ENCODE measurements around the gene PDIA4.
"Not testable (repeated sequence)": the region's sequence is repeated elsewhere in the genome, so short reads cannot be mapped to it uniquely, and the experiment has no call there.

PDIA4 gene

DNA sequence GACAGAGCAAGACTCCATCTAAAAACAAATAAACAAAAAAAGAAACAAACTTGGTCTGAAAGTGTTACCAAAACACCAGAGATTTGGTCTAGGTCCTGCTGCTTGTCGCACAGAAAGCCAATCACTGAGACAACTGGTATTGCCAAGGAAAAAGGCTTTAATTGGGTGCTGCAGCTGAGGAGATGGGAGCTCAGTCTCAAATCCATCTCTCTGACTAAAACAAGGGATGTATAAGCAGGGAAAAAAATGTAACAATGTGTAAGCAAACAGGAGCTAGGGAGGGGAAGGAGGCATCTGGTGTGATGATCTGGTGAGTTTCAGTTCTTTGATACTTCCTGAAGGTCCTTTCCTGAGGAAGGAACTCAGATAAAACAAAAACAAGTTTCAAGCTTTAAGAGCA lies 8.4 kb upstream of the PDIA4 start:
- DNase-seq, result no peak

DNA sequence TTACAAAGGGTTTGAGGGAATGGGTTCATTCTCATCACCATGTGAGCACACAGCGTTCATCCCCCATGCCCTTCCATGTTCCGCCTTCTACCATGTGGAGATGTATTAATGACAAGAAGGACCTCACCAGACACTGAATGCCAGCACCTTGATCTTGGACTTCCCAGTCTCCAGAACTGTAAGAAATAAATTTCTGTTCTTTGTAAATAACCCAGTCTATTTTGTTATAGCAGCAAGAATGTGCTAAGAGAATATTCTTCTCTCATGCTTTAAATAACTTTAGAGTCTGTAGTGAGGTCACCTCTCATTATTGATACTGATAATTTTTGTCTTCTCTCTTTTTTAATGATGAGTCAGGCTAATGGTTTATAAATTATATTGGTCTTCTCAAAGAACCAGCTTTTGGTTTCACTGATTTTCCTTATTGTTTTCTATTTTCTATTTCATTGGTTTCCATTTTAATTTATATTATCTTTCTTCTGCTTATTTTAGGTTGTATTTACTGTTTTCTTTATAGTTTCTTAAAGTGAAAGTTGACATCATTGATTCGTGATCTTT lies 3.1 kb upstream of the PDIA4 start:
- DNase-seq, result no peak

DNA sequence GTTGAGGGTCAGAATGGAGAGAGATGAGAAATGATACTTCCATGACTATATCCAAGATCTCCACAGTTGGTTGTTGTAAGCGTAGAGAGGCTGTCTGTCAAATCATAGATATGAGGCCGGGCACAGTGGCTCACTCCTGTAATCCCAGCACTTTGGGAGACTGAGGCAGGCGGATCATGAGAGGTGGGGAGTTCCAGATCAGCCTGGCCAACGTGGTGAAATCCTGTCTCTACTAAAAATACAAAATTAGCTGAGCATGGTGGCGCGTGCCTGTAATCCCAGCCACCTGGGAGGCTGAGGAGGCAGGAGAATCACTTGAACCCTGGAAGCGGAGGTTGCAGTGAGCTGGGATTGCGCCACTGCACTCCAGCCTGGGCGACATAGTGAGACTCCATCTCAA lies 2.1 kb upstream of the PDIA4 start:
- not testable (repeated sequence) for DNase-seq

DNA sequence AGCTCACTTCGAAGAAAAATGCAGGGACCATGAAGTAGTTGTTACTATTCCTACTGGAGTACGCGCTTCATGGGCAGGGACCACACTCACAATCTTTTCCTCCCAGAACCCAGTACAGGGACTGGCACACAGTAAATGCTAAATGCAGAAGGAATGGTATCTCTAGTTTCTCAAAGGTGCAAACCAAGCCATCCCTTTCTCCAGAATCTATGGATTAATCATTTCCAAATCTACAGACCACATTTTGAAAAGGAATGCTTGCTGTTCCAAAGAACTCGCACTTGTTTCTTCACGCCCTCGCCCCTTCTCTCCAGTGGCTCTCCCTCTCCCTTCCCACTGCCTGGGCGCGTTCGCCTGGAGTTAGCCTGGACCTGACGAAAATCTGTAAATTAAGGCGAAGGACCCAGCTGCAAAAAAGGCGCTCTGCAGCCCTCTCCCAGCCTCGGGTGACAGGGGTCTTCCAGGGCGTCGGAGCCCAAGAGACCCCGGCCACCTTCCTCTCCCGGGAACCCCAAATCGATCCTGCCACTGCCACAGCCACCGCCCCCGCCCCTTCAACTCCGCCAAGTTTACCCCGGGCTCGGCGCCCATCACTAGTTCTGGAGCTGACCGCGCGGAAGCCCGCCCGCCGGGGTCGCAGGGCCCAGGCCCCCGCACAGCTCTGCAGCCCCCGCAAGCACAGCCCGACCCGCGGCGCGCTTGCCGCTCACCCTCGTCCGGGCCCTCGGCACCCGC lies 527 bp downstream of the PDIA4 start:
- DNase-seq, result peak; percentile 9

DNA sequence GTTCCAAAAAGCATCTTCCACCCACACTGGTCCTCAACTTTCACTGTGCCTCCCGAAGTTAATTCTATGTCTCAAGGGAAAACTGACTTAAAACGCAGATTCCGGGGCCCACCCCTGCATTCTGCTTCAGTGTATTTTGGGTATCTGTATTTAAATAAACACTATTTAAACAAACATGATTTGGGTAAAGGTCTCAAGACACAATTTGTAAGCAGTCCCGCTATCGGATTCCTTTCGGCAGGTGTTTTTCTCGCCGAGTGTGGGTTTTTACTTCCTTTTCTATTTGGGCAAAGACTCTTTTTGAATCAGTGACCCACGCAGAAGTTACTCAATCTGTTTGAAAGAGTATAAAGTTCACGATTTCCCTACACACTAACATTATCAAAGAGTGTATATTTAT lies 1.2 kb downstream of the PDIA4 start:
- no peak for DNase-seq

DNA sequence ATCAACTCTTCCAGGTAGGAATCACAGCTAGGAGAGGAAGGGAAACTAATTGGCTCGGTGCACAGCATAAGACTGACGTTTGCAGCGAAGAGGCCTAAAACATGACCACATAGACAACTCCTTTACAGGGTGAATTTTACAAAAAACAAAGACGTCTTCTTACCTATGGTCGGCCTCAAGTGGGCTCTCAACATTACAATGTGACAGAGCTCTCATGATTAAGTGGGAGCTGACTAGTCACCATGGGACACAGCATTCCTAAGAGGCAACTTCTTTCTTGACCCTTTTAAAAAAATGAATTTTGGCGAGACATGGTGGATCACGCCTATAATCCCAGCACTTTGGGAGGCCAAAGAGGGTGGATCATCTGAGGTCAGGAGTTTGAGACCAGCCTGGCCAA lies 4.6 kb downstream of the PDIA4 start:
- no peak for DNase-seq

DNA sequence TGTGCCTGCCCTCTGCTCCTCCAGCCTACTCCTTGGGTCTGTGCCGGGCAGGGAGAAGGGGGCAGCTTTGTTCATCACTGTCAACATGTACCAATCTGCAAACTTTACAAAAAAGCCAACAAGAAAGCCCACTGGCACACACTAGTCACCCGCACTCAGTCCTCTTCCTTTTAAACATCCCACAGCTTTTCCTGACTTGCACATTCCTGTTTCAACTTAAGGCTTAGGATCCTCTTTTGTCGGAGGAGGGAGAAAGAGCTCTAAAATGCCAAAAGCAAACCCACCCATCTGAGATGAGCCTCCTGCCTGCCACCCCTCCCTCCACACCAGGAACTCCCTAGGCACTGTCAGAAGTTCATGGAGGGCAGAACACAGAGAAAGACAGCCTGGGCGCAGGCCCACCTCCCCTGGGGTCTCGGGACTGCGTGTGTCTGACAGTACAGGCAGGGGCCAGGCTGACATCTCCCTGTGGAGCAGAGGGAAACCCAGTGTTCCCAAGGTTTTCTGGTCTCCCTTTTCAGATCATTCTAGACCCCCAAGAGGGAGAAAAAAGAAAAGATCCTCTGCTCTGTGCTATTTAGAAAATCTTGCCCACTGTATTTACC lies 5.4 kb downstream of the PDIA4 start:
- no peak for DNase-seq

DNA sequence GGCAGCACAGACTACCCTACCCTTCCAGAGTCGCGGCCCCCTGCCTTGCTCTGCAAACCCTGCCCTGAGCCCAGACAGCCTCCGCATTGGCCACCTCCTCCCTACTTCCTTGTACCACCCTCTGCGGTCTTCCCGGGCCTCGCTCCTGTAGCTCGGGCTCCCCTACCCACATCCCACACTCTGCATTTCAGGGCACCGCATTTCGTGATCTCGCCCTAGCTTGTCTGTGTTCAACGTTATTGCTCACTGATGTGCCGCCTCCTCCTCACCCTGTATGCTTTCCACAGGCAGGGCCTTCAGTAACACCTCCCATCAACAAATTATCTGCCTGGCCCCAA lies 6.6 kb downstream of the PDIA4 start:
- DNase-seq, result no peak

DNA sequence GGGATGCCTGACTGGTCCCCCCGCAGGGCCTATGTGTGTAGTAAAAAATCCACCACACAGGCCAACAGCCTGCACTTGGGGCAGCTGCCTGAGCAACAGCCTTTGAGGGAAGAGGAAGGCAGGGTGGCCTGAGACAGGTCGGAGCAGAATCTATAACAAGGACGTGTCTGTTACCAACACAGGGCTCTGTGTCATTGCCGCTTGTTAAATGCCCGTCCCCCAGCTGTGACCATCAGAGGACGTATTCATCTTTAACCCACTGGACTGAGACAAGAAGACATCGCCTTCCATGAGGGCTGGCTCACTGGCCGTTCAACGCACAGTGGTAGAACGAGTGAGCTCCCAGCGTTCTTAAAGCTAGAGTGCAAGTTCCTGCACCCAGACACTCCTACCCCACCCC lies 7.8 kb downstream of the PDIA4 start:
- DNase-seq, result no peak

DNA sequence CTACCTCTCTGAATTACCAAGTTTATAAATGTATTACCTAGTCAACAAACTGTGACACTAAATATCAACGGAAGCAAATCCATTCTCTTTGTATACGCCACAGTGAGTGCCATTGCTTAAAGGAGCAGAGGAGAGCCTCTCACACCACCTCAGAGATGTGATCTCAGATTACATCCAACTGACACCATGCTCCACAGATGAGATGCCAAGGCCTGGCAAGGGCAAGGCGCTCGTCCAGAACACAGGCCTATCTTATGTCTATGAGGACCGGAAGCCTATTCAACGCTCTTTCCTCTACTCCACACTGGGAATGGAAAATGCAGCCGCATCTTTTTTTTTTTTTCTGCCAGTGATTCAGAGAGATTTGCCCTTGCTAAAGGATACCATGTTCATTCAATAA lies 11.4 kb downstream of the PDIA4 start:
- no peak for DNase-seq

DNA sequence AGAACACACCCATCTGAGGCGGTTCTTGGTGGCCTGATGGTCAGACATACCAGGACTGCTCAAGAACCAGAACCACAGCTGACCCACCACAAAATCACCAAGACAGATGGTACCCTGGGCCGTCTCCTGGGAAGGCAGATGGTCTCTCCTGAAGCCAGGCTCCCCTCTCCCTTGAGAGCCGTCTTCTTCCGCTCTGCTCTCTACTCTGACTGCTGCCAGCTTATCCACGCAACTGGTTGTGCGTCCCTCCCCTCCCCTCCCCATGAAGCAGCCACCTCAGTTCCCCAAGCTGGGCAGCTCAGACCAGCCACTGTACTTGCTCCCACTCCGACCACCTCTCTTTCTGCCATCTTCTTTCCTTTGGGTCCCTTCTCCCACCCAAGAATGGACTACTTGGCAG lies 14.0 kb downstream of the PDIA4 start:
- no peak for DNase-seq

DNA sequence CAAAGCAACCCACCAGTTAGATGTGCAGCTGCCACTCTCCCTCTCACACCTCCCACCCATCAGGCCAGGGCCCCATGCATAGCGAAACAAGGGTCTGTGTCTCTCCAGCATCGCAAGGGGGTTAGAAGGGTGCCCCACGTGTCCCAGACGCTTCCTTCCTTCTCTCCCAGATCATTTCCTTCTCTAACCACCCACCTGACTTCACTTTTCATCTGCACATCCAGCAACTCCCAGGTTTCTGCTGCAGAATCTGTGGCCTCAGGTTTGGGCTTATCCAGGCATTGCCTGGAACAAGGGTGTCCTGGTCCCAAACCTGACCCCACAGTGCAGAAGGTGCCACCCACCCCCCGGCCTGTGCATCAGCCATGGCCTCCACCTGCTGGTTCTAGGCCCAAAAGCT lies 14.4 kb downstream of the PDIA4 start:
- no peak for DNase-seq

DNA sequence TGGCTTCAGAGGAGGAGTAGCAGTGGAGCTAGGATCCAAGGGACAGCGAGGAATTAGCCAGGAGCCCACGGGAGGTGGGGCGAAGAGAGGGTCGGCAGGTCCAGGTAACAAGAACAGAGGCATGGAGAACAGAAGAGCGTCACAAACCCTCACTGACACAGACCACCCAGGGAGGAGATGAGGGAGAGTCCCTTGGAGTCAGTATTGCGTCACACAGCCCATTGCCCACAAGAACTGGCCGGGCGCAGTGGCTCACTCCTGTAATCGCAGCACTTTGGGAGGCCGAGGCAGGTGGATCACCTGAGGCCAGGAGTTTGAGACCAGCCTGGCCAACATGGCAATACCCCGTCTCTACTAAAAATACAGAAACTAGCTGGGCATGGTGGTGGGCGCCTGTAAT lies 15.6 kb downstream of the PDIA4 start:
- not testable (repeated sequence) for DNase-seq

DNA sequence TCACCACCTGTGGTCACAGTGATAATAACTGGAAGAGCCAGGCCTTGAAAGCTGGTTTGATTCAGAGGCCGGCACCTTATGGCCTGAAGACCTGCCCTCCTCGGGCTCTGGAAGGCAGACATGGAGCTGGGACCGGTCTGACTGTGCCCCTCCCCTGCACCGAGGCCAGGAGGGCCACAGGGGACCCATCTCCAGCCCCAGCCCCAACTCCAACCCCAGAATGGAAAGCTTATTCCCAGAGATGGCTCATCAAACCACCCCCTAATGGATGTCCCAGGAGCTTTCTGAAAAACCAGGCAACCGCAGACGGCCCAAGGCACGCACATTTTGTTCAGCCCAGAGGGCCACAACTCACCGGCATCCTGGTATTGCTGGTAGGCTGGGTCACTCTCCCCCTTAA lies 16.8 kb downstream of the PDIA4 start:
- no peak for DNase-seq

DNA sequence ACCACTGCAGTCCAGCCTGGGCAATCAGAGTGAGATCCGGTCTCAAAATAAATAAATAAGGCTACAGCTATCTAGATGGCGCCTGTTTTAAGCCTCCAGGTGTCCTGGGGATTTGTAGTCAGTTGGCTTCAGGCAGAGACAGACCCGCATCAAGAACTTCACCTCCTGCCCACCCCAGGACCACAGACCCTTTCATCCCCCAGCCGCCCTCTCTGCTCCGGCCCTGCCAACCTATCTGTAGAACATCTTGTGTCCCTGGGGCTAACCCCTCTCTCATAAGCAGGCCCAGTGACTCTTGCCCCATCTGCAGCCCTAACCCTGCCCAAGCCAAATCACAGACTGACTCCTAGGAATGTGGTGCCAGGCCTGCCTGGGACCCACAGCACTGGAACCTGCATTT lies 17.9 kb downstream of the PDIA4 start:
- DNase-seq, result no peak

DNA sequence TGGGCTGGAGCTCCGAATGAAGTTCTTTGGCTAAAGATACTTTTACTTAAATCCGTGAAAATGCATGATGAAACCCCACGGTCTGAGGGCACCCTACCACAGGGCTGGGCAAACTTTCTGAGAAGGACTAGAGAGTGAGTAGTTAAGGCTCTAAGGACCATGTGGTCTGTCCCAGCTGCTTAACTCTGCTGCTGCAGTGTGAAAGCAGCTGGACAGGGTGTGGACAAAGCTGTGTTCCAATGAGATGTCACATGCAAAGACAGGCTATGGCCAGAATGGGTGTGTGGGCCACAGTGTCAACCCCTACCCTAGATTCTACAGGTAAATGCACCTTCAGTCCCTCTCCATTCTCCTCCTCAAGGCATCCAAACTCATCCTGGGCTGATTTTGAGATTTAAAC lies 18.8 kb downstream of the PDIA4 start:
- no peak for DNase-seq

DNA sequence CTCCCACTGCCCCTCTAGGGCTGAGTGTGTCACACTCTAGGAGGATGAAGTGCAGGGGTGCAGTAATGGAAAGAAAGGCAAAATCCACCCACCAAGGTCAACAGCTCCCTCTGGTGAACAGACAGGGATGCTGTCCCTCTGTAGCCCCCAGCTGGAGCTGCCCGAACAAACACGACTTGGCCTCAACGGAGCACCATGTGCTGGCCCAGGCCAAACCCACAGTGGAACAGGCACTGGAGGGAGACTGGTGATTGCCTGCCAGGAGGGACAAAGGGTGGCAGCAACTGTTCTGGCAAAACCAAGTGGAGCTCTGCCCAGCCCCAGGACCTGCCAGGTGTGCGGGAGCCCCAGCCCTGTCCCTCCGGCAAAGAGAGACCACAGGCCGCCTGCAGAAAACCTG lies 20.7 kb downstream of the PDIA4 start:
- DNase-seq, result no peak

DNA sequence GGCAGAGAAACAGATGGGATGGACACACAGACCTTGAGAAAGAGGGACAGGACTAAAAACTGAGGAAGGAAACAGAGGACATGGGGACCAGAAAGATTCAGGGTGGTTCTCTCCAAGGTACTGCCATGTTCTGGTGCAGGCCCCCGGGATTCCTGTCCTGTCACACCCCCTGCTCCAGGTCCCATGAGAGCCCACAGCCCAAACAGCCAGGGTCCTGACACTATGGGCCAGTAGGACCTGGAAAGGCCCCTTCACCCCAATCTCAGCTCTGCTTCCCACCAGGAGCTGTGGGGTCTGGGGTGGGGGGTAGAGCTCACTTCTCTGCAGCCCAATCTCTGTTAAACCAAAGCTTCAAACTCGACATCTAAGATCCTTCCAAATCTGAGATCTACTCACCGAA lies 21.2 kb downstream of the PDIA4 start:
- no peak for DNase-seq

DNA sequence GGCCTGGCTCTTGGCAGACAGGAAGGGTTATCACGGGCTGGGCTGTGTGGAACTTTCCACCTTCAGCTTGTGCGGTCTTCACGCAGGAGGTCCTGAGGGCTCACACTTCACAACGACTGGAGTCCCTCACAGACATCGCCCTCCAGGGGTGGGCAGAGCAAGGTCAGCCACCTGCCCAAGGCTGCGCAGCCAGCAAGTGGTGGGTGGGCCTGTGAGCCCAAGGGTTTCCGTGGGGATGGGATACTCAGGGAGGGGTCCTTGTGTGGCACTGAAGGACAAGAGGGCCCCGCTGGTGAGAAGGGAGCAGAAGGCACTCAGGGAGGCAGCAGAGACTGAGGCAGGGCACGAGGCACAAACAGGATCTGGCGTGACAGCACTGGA lies 22.0 kb downstream of the PDIA4 start:
- DNase-seq, result no peak

DNA sequence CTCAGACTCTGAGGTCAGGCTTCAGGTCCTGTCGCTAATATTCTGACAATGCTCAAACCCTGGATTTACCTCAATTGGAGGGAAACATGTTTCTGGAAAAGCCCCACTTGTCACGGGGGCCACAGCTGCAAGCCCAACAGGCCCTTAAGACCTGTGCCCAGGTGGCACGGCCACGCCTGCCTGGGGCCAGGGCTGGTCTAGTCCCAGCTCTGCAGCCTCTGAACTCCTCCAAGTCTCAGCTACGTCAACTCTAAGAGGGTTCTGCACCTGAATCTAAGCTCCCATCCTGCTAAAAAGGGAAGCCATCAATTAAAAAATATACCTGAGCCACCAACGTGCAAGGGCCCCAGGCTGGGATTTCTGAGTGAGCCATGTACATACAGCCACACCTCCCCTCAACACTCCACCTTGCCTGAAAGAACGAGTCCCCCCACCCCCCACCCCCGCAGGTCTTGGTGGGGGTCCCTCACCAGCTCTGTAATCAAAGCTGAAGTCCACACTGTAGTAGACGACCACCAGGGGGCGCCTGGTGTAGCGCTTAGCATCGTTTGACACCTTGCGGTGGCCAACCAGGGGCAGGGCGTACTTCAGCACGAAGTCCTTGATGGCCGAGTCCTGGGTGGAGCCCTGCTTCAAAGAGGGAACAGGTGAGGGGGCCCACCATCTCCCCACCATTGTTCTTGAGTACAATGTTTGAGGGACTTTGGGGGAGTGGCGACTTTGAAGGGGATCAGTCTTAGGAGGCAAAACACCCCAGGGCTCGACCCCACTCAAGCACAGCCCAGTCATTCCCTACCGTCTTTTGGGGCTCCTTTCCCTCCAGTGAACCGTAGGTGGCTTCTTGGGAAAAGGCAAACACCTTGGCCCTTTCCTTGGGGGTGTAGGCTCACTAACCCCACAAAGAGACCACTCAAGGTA lies 22.6 kb downstream of the PDIA4 start:
- DNase-seq, result peak; percentile 65

DNA sequence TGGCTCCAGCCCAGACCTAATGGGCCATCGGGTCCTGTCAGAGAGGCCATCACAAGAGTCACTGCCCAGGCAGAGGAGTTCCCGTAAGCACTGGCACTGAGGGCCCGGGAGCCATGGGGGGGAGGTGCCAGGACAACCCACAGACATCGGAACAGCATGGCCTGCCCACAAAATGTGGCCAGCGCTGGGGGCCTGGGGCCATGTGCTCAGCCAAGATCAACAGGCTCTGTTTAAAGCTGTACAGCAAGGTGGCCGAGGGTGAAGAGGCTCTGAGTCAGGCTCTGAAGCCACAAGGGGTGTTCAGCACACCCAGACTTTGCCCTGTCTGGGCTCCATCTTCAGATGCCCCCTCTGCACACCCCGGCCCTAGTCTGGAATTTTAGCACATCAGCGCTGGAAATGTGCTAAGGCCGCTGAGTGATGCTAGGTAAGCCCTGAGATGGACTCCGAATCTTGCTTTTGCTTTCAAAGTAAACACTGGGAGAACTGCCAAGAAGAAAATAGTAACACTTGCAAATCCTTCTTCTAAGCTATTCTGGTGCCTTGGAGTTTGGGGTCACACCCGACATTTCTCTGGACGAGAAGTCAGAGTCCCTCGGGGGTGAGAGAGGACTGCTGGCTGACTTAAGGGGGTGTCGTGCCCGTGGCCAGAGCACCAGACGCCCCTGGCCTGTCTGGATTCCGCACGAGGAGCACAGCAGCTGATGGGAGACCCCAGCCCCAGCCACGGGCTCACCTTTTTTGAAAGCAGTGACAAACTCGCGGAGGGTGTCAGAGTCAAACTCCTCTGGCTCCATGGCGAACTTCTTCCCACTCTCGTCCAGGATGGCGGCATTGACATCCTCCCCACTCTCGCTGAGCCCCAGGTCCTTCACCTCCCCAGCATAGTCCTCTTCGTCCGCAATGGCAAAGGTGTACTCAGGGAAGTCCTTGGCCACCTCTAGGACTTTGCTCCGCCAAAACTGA lies 23.6 kb downstream of the PDIA4 start:
- no peak for DNase-seq

DNA sequence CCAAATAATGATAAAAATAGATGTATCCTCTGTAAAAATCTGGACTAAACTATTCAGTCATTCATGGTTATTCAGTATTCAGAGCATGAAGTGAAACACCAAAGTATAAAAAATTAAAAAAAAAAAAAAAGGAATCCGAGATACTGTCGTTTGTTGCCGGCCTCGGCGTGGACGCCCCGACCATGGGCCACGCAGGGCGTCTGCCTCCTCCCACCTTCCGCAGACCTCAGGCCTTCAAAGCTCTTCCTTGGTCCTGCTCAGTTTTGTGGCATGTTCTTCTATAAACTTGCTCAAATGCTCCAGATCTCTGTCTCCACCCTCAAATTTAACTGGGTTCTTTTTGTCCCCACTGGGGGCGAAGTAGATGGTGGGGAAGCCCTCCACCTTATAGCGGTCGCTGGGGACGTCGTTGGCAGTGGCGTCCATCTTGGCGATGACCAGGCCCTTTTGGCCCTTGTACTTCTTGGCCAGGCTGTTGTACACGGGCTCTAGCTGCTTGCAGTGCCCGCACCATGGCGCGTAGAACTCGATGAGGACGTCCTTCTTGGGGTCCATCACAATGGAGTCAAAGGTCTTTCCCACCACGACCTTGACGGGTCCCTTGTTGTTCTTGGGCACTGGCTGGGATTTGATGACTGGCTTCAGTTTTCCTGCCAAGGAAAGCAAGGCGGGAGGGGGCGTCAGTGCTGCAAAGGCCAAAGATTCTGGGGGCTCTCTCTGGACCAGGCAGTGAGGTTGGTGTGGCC lies 24.6 kb downstream of the PDIA4 start:
- no peak for DNase-seq
